ENCODE results near the gene CETP. TPM values are rescaled to one million over a fixed set of nuclear protein-coding genes. Genes with fewer than 3 reads are reported as not detected.
"Not testable (repeated sequence)": the region's sequence is repeated elsewhere in the genome, so short reads cannot be mapped to it uniquely, and the experiment has no call there.

Gene CETP
- total RNA-seq, 2 donors from 2014 or later: 0.28 TPM; not detected in 1

- peak in 1 of 2 donors; percentile 29 for DNase-seq
- no peak for ATAC-seq
- intact Hi-C loops (cut with DNase I, micrococcal nuclease): no loop called here
Measured at GRCh38 chr16:56988161-56988947, 26.6 kb downstream of the CETP start.

GRCh38 chr16:56988948-56989945 lies 27.5 kb downstream of the CETP start, which contains the start of gene NLRC5:
Gene NLRC5, plus strand, starts transcription at chr16:56989557. Its CDS starts 31,156 bp downstream, at chr16:57020713.
- intact Hi-C loops (cut with DNase I, micrococcal nuclease): no loop called here
- ATAC-seq (peak; percentile 72), DNase-seq (peak; percentile 93 to 95)

GRCh38 chr16:56989988-56990387 lies 28.2 kb downstream of the CETP start:
- peak in 1 of 2 donors; percentile 21 for DNase-seq
- intact Hi-C loops (cut with DNase I, micrococcal nuclease): no loop called here
- no peak for ATAC-seq

- peak in 1 of 2 donors; percentile 26 for DNase-seq
- no peak for ATAC-seq
- intact Hi-C loops (cut with DNase I, micrococcal nuclease): no loop called here
Measured at GRCh38 chr16:56990407-56991286, 28.9 kb downstream of the CETP start.

- not testable (repeated sequence) for DNase-seq, ATAC-seq
Measured at GRCh38 chr16:56992431-56992830, 30.7 kb downstream of the CETP start.

GRCh38 chr16:56993204-56993603 lies 31.5 kb downstream of the CETP start:
- intact Hi-C loops (cut with DNase I, micrococcal nuclease): no loop called here
- no peak for ATAC-seq

More at GRCh38 chr16:56992431-56992830, 30.7 kb downstream of the CETP start:
- intact Hi-C loops (cut with DNase I, micrococcal nuclease): not testable (repeated sequence)

GRCh38 chr16:56994311-56994710 lies 32.6 kb downstream of the CETP start:
- DNase-seq (no peak), ATAC-seq (no peak)
- intact Hi-C loops (cut with DNase I, micrococcal nuclease): no loop called here

More at GRCh38 chr16:56993204-56993603, 31.5 kb downstream of the CETP start:
- no peak for DNase-seq

- ATAC-seq (no peak), DNase-seq (no peak)
- intact Hi-C loops (cut with DNase I, micrococcal nuclease): no loop called here
Measured at GRCh38 chr16:56995136-56995805, 33.5 kb downstream of the CETP start.

- DNase-seq (no peak), ATAC-seq (no peak)
- intact Hi-C loops (cut with DNase I, micrococcal nuclease): no loop called here
Measured at GRCh38 chr16:56997264-56997663, 35.5 kb downstream of the CETP start.

- DNase-seq: no peak
Measured at GRCh38 chr16:56997931-56998330, 36.2 kb downstream of the CETP start.

GRCh38 chr16:56998352-56998751 lies 36.6 kb downstream of the CETP start:
- no peak for ATAC-seq
- no peak for DNase-seq
- intact Hi-C loops (cut with DNase I, micrococcal nuclease): no loop called here

More at GRCh38 chr16:56997931-56998330, 36.2 kb downstream of the CETP start:
- intact Hi-C loops (cut with DNase I, micrococcal nuclease): no loop called here
- ATAC-seq: no peak

- intact Hi-C loops (cut with DNase I, micrococcal nuclease): no loop called here
- no peak for ATAC-seq
- DNase-seq: no peak
Measured at GRCh38 chr16:56998861-56999260, 37.1 kb downstream of the CETP start.

GRCh38 chr16:56999409-57000270 lies 37.9 kb downstream of the CETP start:
- DNase-seq (no peak), ATAC-seq (peak; percentile 16)
- intact Hi-C loops (cut with DNase I, micrococcal nuclease): no loop called here

- peak; percentile 41 for ATAC-seq
- DNase-seq: no peak
- intact Hi-C loops (cut with DNase I, micrococcal nuclease): no loop called here
Measured at GRCh38 chr16:57000271-57001025, 38.7 kb downstream of the CETP start.

- intact Hi-C loops (cut with DNase I, micrococcal nuclease): no loop called here
- DNase-seq (no peak), ATAC-seq (no peak)
Measured at GRCh38 chr16:57001026-57001679, 39.4 kb downstream of the CETP start.
